ENCODE results near the gene SNAP47. TPM values are rescaled to one million over a fixed set of nuclear protein-coding genes. Genes with fewer than 3 reads are reported as not detected.
"Not testable (repeated sequence)": the region's sequence is repeated elsewhere in the genome, so short reads cannot be mapped to it uniquely, and the experiment has no call there.

The SNAP47 gene
- total RNA-seq, 4 donors from 2014 or later = 35.8 to 51.0 (median 42.9) TPM

- Histone ChIP-seq H3K36me3 (no peaks in the 10 kb centered on the region), H3K4me1 (no peaks in the 10 kb centered on the region), H3K27ac (no peak overlapping the region), H3K4me3 (no peak overlapping the region), H3K27me3 (no peaks in the 10 kb centered on the region), H3K9me3 (peaks cover 8% of the 10 kb centered on the region)
- TF ChIP-seq EP300 (IDR thresholded peaks at IDR 0.05) (no peak), POLR2A (IDR thresholded peaks at IDR 0.05) (no peak), POLR2AphosphoS5 (IDR thresholded peaks at IDR 0.05) (no peak), CTCF (IDR thresholded peaks at IDR 0.05) (no peak)
- DNase-seq (ENCODE audit: low spot score in 2 of 2) = no peak
- WGBS = 89% methylated on average over 1 of the region's 1 CpG
Measured at GRCh38 chr1:227709451-227709850, 25.8 kb upstream of the SNAP47 start.

DNA sequence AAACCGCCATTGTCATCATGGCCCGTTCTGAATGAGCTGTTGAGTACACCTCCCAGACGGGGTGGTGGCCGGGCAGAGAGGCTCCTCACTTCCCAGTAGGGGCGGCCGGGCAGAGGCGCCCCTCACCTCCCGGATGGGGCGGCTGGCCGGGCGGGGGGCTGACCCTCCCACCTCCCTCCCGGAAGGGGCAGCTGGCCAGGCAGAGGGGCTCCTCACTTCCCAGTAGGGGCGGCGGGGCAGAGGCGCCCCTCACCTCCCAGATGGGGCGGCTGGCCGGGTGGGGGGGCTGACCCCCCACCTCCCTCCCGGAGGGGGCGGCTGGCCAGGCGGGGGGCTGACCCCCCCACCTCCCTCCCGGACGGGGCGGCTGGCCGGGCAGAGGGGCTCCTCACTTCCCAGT, 24.8 kb upstream of the SNAP47 start:
- H3K36me3 ChIP-seq; H3K4me1 ChIP-seq; H3K27ac ChIP-seq; H3K27me3 ChIP-seq; H3K4me3 ChIP-seq; DNase-seq (ENCODE audit: low spot score in 2 of 2): not testable (repeated sequence)
- WGBS = 90% methylated on average over 7 of the region's 24 CpGs
- H3K9me3 ChIP-seq = peaks cover 10% of the 10 kb centered on the region

DNA sequence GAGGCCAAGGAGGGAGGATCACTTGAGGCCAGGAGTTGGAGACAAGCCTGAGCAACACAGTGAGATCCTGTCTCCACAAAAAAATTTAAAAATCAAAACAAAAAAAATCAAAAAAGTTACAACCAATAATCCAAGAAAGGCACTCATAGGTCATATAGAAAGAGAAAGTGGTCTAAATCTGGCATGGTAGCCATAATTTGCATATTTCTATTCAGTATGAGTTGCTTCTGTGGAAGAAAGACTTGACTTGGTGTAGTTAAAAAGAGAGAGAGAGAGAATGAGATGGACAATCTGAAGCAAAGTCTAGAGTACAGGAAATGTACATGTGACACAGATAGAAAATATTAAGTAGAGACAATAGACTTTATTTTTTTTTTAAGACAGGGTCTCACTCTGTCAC, 22.6 kb upstream of the SNAP47 start:
- H3K9me3 ChIP-seq = peaks cover 13% of the 10 kb centered on the region
- H3K27ac ChIP-seq = no peak overlapping the region
- H3K4me3 ChIP-seq = no peak overlapping the region
- no peaks in the 10 kb centered on the region for H3K27me3 ChIP-seq
- no peak for DNase-seq (ENCODE audit: low spot score in 2 of 2)
- H3K36me3 ChIP-seq = no peaks in the 10 kb centered on the region
- no peak for TF ChIP-seq POLR2A (IDR thresholded peaks at IDR 0.05)
- no peak for TF ChIP-seq POLR2AphosphoS5 (IDR thresholded peaks at IDR 0.05)
- TF ChIP-seq CTCF (IDR thresholded peaks at IDR 0.05) = no peak
- no peak for TF ChIP-seq EP300 (IDR thresholded peaks at IDR 0.05)
- no peaks in the 10 kb centered on the region for H3K4me1 ChIP-seq

- Histone ChIP-seq H3K4me3 (no peak overlapping the region), H3K36me3 (no peaks in the 10 kb centered on the region), H3K4me1 (no peaks in the 10 kb centered on the region), H3K27ac (no peak overlapping the region), H3K9me3 (peaks cover 33% of the 10 kb centered on the region), H3K27me3 (no peaks in the 10 kb centered on the region)
- TF ChIP-seq EP300 (IDR thresholded peaks at IDR 0.05) = no peak
- no peak for TF ChIP-seq POLR2A (IDR thresholded peaks at IDR 0.05)
- no peak for TF ChIP-seq CTCF (IDR thresholded peaks at IDR 0.05)
- TF ChIP-seq POLR2AphosphoS5 (IDR thresholded peaks at IDR 0.05) = no peak
- WGBS = 82% methylated on average over 2 of the region's 2 CpGs
- DNase-seq (ENCODE audit: low spot score in 2 of 2) = no peak
Measured at GRCh38 chr1:227718932-227719331, 16.3 kb upstream of the SNAP47 start.

GRCh38 chr1:227723474-227723873, 11.8 kb upstream of the SNAP47 start:
- no peak overlapping the region for H3K4me3 ChIP-seq

More at GRCh38 chr1:227723474-227723873, 11.8 kb upstream of the SNAP47 start:
- Histone ChIP-seq H3K27me3 (no peaks in the 10 kb centered on the region), H3K36me3 (no peaks in the 10 kb centered on the region), H3K4me1 (peaks cover 12% of the 10 kb centered on the region), H3K27ac (no peak overlapping the region), H3K9me3 (peaks cover 29% of the 10 kb centered on the region)
- TF ChIP-seq CTCF (IDR thresholded peaks at IDR 0.05) = no peak
- TF ChIP-seq EP300 (IDR thresholded peaks at IDR 0.05) = no peak
- no peak for TF ChIP-seq POLR2A (IDR thresholded peaks at IDR 0.05)
- DNase-seq (ENCODE audit: low spot score in 2 of 2) = no peak
- WGBS = 88% methylated on average over 1 of the region's 1 CpG
